OCI-LY7 (cell line): ENCODE measurements around the gene TAAR2.

Experiments
- EZH2phosphoT487 ChIP-seq: fragments of 200-600 bp; sonication (generic); IDR thresholded peaks from 2 replicates; pipeline ENCODE4 v1.6.1; 2018; ENCODE audit warnings: low read depth, borderline replicate concordance, mild to moderate bottlenecking, mixed run types, antibody characterized with exemption, low read length, moderate library complexity, mixed read lengths
- TF ChIP-seq, protein P1 (sequence below): fragments of 200-600 bp; sonication (generic); conservative IDR thresholded peaks from 2 replicates; pipeline ENCODE4 v1.5.1; 2014; ENCODE audit warnings: mild to moderate bottlenecking, antibody characterized with exemption, low read length, moderate library complexity, mixed read lengths

DNA sequence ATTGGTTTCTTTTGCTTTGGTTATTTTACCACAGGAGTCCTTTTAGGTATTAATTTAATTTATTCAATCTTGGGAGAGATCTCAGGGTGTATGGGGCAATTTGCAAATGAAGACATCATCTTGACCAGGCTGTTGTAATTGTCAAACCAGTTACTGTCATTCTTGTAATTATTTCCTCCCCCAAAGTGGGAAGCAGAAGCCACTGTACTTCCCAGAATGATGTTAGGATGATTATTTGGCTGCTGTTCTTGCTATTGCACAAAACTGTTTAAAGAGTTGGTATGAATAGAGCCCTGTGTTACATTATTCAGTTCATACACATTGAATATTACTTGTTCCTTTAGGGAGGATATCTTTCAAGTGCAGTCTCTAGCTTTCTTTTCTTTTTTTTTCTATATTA, 52.3 kb downstream of the TAAR2 start:
- TF ChIP-seq, protein P1, sequence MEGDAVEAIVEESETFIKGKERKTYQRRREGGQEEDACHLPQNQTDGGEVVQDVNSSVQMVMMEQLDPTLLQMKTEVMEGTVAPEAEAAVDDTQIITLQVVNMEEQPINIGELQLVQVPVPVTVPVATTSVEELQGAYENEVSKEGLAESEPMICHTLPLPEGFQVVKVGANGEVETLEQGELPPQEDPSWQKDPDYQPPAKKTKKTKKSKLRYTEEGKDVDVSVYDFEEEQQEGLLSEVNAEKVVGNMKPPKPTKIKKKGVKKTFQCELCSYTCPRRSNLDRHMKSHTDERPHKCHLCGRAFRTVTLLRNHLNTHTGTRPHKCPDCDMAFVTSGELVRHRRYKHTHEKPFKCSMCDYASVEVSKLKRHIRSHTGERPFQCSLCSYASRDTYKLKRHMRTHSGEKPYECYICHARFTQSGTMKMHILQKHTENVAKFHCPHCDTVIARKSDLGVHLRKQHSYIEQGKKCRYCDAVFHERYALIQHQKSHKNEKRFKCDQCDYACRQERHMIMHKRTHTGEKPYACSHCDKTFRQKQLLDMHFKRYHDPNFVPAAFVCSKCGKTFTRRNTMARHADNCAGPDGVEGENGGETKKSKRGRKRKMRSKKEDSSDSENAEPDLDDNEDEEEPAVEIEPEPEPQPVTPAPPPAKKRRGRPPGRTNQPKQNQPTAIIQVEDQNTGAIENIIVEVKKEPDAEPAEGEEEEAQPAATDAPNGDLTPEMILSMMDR = no peak
- no peak for TF ChIP-seq EZH2phosphoT487
